Measurements from ENCODE around the gene TRIM62. TPM values are rescaled to one million over a fixed set of nuclear protein-coding genes. Genes with fewer than 3 reads are reported as not detected.

The TRIM62 gene
- total RNA-seq, 1 donor from 2014 or later, result 10.8 TPM

DNA sequence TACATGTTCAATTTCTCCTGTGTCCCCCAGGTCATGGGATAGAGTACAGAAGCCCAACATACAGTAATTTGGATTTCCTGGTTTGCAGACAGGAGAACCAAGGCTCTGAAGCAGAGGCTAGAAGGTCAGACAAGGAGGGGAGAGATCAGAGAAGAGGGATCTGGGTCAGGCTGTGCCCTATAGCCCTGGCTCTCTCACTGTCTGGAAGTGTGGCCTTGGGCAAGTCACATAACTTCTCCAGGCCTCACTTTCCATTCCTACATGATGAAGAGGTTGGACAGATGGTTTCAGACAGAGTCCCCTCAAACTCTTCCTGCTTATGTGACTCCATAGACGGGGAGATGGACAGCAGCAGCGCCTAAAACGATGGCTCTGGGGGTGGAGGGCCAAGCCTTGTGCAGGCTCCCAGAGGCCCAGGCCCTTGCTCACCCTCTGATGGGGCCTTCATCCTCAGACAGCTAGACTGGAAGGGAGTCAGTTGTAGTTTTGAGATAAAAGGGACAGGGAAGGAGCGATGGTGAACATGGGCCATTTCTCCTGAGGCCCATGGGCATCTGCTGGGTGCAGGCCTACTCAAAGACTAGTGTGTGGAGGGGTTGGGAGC, 2.9 kb downstream of the TRIM62 start:
- H3K9me3 Mint-ChIP-seq (ENCODE audit: unreplicated experiment), result peaks cover 5% of the 10 kb centered on the region
- Histone ChIP-seq H3K9ac (ENCODE audit: low read length) (no peak overlapping the region), H3K4me1 (ENCODE audit: insufficient read depth, low read length) (peaks cover 30% of the 10 kb centered on the region), H2AFZ (ENCODE audit: low read depth, low read length) (no peak overlapping the region), H3K36me3 (ENCODE audit: insufficient read depth, low read length) (peaks cover 3% of the 10 kb centered on the region), H3K27me3 (ENCODE audit: insufficient read depth, low read length) (no peaks in the 10 kb centered on the region), H3K9me3 (ENCODE audit: insufficient read depth, low read depth, low read length) (no peaks in the 10 kb centered on the region), H3K27ac (ENCODE audit: low read depth, low read length) (no peak overlapping the region), H3K4me3 (ENCODE audit: insufficient read depth, low read depth, low read length) (no peak overlapping the region), H3K79me2 (ENCODE audit: insufficient read depth, low read length) (peaks cover 38% of the 10 kb centered on the region), H3K4me2 (ENCODE audit: low read length) (no peak overlapping the region), H4K20me1 (ENCODE audit: insufficient read depth, low read length) (peaks cover 39% of the 10 kb centered on the region)
- H3K4me1 Mint-ChIP-seq (ENCODE audit: low read depth, unreplicated experiment), result peaks cover 14% of the 10 kb centered on the region
- no peak overlapping the region for H3K27ac Mint-ChIP-seq (ENCODE audit: unreplicated experiment)
- FAIRE-seq (no peak), DNase-seq (ENCODE audit: low read depth) (no peak)
- H3K4me3 Mint-ChIP-seq (ENCODE audit: unreplicated experiment), result no peak overlapping the region
- TF ChIP-seq, protein P1, sequence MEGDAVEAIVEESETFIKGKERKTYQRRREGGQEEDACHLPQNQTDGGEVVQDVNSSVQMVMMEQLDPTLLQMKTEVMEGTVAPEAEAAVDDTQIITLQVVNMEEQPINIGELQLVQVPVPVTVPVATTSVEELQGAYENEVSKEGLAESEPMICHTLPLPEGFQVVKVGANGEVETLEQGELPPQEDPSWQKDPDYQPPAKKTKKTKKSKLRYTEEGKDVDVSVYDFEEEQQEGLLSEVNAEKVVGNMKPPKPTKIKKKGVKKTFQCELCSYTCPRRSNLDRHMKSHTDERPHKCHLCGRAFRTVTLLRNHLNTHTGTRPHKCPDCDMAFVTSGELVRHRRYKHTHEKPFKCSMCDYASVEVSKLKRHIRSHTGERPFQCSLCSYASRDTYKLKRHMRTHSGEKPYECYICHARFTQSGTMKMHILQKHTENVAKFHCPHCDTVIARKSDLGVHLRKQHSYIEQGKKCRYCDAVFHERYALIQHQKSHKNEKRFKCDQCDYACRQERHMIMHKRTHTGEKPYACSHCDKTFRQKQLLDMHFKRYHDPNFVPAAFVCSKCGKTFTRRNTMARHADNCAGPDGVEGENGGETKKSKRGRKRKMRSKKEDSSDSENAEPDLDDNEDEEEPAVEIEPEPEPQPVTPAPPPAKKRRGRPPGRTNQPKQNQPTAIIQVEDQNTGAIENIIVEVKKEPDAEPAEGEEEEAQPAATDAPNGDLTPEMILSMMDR (IDR thresholded peaks at IDR 0.05; ENCODE audit: insufficient read depth, low read depth, low read length), result no peak
- TF ChIP-seq EZH2 (IDR thresholded peaks at IDR 0.05; ENCODE audit: insufficient read depth, low read length), result no peak
- H3K27me3 Mint-ChIP-seq (ENCODE audit: low read depth, unreplicated experiment), result peaks cover 2% of the 10 kb centered on the region
- H3K36me3 Mint-ChIP-seq (ENCODE audit: low read depth, unreplicated experiment), result peaks cover 11% of the 10 kb centered on the region

DNA sequence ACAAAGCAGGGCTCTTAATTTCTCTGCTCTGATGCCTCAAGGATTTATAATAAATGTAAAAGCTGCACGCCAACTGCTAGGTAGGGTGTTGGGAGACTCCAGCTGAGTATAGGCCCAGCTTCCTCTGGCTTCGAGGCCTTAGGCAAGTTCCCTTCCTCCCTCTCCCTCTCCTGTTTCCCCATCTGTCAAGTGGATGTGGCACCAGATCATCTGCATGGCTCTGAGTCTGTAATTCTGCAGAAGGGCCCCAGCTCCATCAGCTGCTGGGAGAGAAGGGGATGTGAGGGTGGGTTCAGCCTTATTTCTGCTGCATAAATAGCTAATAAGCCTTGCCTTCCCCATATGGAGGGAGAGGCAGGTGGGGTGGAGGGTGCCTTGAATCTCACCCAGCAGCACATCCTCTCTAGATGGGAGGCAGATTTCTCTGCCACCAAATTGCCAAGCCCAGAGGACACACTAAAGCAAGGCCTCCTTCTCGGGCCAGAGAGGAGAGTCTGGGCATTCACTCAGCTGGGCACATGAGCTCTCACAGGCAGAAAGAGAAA, 3.8 kb downstream of the TRIM62 start:
- TF ChIP-seq EZH2 (IDR thresholded peaks at IDR 0.05; ENCODE audit: insufficient read depth, low read length), result no peak
- TF ChIP-seq, protein P1 (IDR thresholded peaks at IDR 0.05; ENCODE audit: insufficient read depth, low read depth, low read length), result no peak
- Histone ChIP-seq H3K27me3 (ENCODE audit: insufficient read depth, low read length) (no peaks in the 10 kb centered on the region), H4K20me1 (ENCODE audit: insufficient read depth, low read length) (peaks cover 39% of the 10 kb centered on the region), H3K36me3 (ENCODE audit: insufficient read depth, low read length) (peaks cover 3% of the 10 kb centered on the region), H3K27ac (ENCODE audit: low read depth, low read length) (no peak overlapping the region), H3K9ac (ENCODE audit: low read length) (no peak overlapping the region), H3K79me2 (ENCODE audit: insufficient read depth, low read length) (peaks cover 38% of the 10 kb centered on the region), H2AFZ (ENCODE audit: low read depth, low read length) (no peak overlapping the region), H3K4me2 (ENCODE audit: low read length) (no peak overlapping the region), H3K4me1 (ENCODE audit: insufficient read depth, low read length) (peaks cover 30% of the 10 kb centered on the region), H3K9me3 (ENCODE audit: insufficient read depth, low read depth, low read length) (no peaks in the 10 kb centered on the region), H3K4me3 (ENCODE audit: insufficient read depth, low read depth, low read length) (no peak overlapping the region)
- no peak for DNase-seq (ENCODE audit: low read depth)
- no peak for FAIRE-seq
- Mint-ChIP-seq H3K9me3 (ENCODE audit: unreplicated experiment) (peaks cover 5% of the 10 kb centered on the region), H3K27ac (ENCODE audit: unreplicated experiment) (no peak overlapping the region), H3K36me3 (ENCODE audit: low read depth, unreplicated experiment) (peaks cover 11% of the 10 kb centered on the region), H3K4me1 (ENCODE audit: low read depth, unreplicated experiment) (peaks cover 14% of the 10 kb centered on the region), H3K27me3 (ENCODE audit: low read depth, unreplicated experiment) (peaks cover 2% of the 10 kb centered on the region), H3K4me3 (ENCODE audit: unreplicated experiment) (no peak overlapping the region)

DNA sequence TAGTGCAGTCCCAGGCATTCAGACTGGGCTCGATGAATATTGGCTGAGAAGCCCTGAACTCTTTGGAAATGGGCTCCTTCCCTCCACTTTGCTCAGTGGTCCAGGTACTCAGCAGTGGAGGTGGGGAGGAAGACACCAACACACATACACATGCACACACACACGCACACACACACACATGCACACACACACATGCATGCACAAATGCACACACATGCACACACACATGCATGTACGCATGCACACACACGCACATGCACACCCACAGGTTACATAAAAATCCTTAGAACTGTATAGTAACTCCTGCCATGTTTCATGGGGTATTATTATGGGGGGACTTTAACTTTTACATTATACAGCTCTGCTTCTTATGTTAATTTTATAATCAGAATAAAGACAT, 5.0 kb downstream of the TRIM62 start:
- Histone ChIP-seq H2AFZ (ENCODE audit: low read depth, low read length) (no peak overlapping the region), H3K27me3 (ENCODE audit: insufficient read depth, low read length) (no peaks in the 10 kb centered on the region), H3K4me2 (ENCODE audit: low read length) (no peak overlapping the region), H3K27ac (ENCODE audit: low read depth, low read length) (no peak overlapping the region), H3K9me3 (ENCODE audit: insufficient read depth, low read depth, low read length) (no peaks in the 10 kb centered on the region), H3K79me2 (ENCODE audit: insufficient read depth, low read length) (peaks cover 38% of the 10 kb centered on the region), H3K36me3 (ENCODE audit: insufficient read depth, low read length) (peaks cover 3% of the 10 kb centered on the region), H3K9ac (ENCODE audit: low read length) (no peak overlapping the region), H3K4me1 (ENCODE audit: insufficient read depth, low read length) (peaks cover 24% of the 10 kb centered on the region), H4K20me1 (ENCODE audit: insufficient read depth, low read length) (peaks cover 39% of the 10 kb centered on the region), H3K4me3 (ENCODE audit: insufficient read depth, low read depth, low read length) (no peak overlapping the region)
- Mint-ChIP-seq H3K9me3 (ENCODE audit: unreplicated experiment) (peaks cover 2% of the 10 kb centered on the region), H3K27ac (ENCODE audit: unreplicated experiment) (no peak overlapping the region), H3K4me1 (ENCODE audit: low read depth, unreplicated experiment) (peaks cover 8% of the 10 kb centered on the region), H3K4me3 (ENCODE audit: unreplicated experiment) (no peak overlapping the region), H3K27me3 (ENCODE audit: low read depth, unreplicated experiment) (peaks cover 2% of the 10 kb centered on the region), H3K36me3 (ENCODE audit: low read depth, unreplicated experiment) (peaks cover 17% of the 10 kb centered on the region)
- no peak for DNase-seq (ENCODE audit: low read depth)
- TF ChIP-seq EZH2 (IDR thresholded peaks at IDR 0.05; ENCODE audit: insufficient read depth, low read length), result no peak
- TF ChIP-seq, protein P1 (IDR thresholded peaks at IDR 0.05; ENCODE audit: insufficient read depth, low read depth, low read length), result no peak
- no peak for FAIRE-seq

Data from astrocyte (in vitro differentiated cells and primary cell).